ENCODE measurements around the gene CHIT1. TPM values are rescaled to one million over a fixed set of nuclear protein-coding genes. Genes with fewer than 3 reads are reported as not detected.

CHIT1 gene
- total RNA-seq, 1 experiment from 2014 or later: not detected

- DNase-seq (ENCODE audit: low read depth, low spot score) (no peak), ATAC-seq (no peak)
- RAD21 ChIA-PET (ENCODE audit: low non-redundant PET in 1 of 2, low total read pairs in 2 of 2, uncharacterized antibody in 2 of 2, unreplicated experiment in 2 of 2): no interaction called here
- H3K4me2 ChIP-seq (ENCODE audit: low read length): no peak overlapping the region
- H3K36me3 ChIP-seq (ENCODE audit: control insufficient read depth in 1 of 2, insufficient read depth in 2 of 2, low read length in 2 of 2): no peaks in the 10 kb centered on the region
- POLR2A ChIA-PET: no interaction called here
- H3K4me1 ChIP-seq (ENCODE audit: control insufficient read depth in 1 of 2, insufficient read depth in 2 of 2, low read length in 2 of 2): peaks cover 14 to 56% of the 10 kb centered on the region in 2 experiments; a peak in 3 of 4 replicates
- H3K27me3 ChIP-seq (ENCODE audit: insufficient read depth, low read length): no peaks in the 10 kb centered on the region
- H3K79me2 ChIP-seq (ENCODE audit: insufficient read depth, low read length): no peaks in the 10 kb centered on the region
- no peak overlapping the region for H3K27ac ChIP-seq (ENCODE audit: low read depth, low read length)
- no peak for TF ChIP-seq TCF7L2 (IDR thresholded peaks at IDR 0.05; ENCODE audit: borderline replicate concordance, extremely low read depth, insufficient read depth, insufficient read length)
- TF ChIP-seq REST (IDR thresholded peaks at IDR 0.05; ENCODE audit: low read depth): no peak
- no peak for TF ChIP-seq RAD21 (IDR thresholded peaks at IDR 0.05; ENCODE audit: low read depth)
- TF ChIP-seq ATF3 (IDR thresholded peaks at IDR 0.05): no peak
- no peak for TF ChIP-seq SP1 (IDR thresholded peaks at IDR 0.05; ENCODE audit: low read depth)
- no peak for TF ChIP-seq FOSL1 (IDR thresholded peaks at IDR 0.05; ENCODE audit: low read depth)
- TF ChIP-seq ELF1 (IDR thresholded peaks at IDR 0.05; ENCODE audit: borderline replicate concordance, low read depth): no peak
- no peak for TF ChIP-seq EGR1 (IDR thresholded peaks at IDR 0.05; ENCODE audit: low read depth)
- TF ChIP-seq JUND (IDR thresholded peaks at IDR 0.05): no peak
- no peak for TF ChIP-seq SIN3A (IDR thresholded peaks at IDR 0.05; ENCODE audit: low read depth)
- no peak for TF ChIP-seq CBX3 (IDR thresholded peaks at IDR 0.05; ENCODE audit: low read depth)
- no peak for TF ChIP-seq POLR2AphosphoS5 (IDR thresholded peaks at IDR 0.05; ENCODE audit: low read depth, low read length)
- CTCF ChIA-PET: interaction anchor here (0.6 to 4.3 kb wide), 2 partner anchors 28 to 52 kb away, joined by 3 to 42 read pairs; no protein-coding TSS in a partner anchor
- no TSS peak for BruUV-seq (replicated peaks)
- H3K9me3 ChIP-seq (ENCODE audit: control insufficient read depth in 1 of 2, insufficient read depth in 1 of 2, low read depth in 1 of 2, low read length in 2 of 2): no peaks in the 10 kb centered on the region
- no peaks in the 10 kb centered on the region for H4K20me1 ChIP-seq (ENCODE audit: insufficient read depth)
- H3K9ac ChIP-seq (ENCODE audit: low read length): no peak overlapping the region
- intact Hi-C loops (cut with micrococcal nuclease): no loop called here
- no peak overlapping the region for H3K4me3 ChIP-seq (replicated peaks in 1 of 2; ENCODE audit: low read depth in 1 of 2, low read length in 2 of 2)
- H3K9me2 ChIP-seq (ENCODE audit: insufficient read depth): no peaks in the 10 kb centered on the region
- no peak overlapping the region for H2AFZ ChIP-seq (ENCODE audit: low read depth, low read length, poor library complexity, severe bottlenecking)
Observed at GRCh38 chr1:203169770-203170520, 59.5 kb downstream of the CHIT1 start.

Data from HCT116 (cell line).